NB4 (cell line): Measurements from ENCODE around the gene MEG3.
"Not testable (repeated sequence)": the region's sequence is repeated elsewhere in the genome, so short reads cannot be mapped to it uniquely, and the experiment has no call there.

Experiments
- DNase-seq: peaks from one replicate; pipeline ENCODE4 v3.0.0; 2010; ENCODE audit warnings: low read depth
- H3K4me3 ChIP-seq: one replicate; pipeline ENCODE4 v1.5.1; 2011; ENCODE audit warnings: mild to moderate bottlenecking, low read depth, low read length, moderate library complexity
- MAX ChIP-seq: IDR thresholded peaks from 2 replicates; pipeline ENCODE4 v1.6.1; 2011; ENCODE audit warnings: low read depth, low read length
- MYC ChIP-seq: IDR thresholded peaks from 2 replicates; pipeline ENCODE4 v1.6.1; 2011; ENCODE audit warnings: low read depth, low read length
- POLR2A ChIP-seq: IDR thresholded peaks from 2 replicates; pipeline ENCODE4 v1.6.1; 2011; ENCODE audit warnings: mild to moderate bottlenecking; ENCODE audit not compliant: insufficient read length; ENCODE audit errors: extremely low read depth
- TF ChIP-seq, protein P1 (sequence below): IDR thresholded peaks from one replicate; pipeline ENCODE4 v1.5.1; 2012; ENCODE audit warnings: low read depth, low read length

MEG3 gene

GRCh38 chr14:100815478-100816285 is 10.2 kb upstream of the MEG3 start:
- no peak overlapping the region for H3K4me3 ChIP-seq
- no peak for DNase-seq
- TF ChIP-seq POLR2A: no peak
- TF ChIP-seq MAX: 0 out of 2 replicates have a peak, but pooled peaks have one; percentile 17

DNA sequence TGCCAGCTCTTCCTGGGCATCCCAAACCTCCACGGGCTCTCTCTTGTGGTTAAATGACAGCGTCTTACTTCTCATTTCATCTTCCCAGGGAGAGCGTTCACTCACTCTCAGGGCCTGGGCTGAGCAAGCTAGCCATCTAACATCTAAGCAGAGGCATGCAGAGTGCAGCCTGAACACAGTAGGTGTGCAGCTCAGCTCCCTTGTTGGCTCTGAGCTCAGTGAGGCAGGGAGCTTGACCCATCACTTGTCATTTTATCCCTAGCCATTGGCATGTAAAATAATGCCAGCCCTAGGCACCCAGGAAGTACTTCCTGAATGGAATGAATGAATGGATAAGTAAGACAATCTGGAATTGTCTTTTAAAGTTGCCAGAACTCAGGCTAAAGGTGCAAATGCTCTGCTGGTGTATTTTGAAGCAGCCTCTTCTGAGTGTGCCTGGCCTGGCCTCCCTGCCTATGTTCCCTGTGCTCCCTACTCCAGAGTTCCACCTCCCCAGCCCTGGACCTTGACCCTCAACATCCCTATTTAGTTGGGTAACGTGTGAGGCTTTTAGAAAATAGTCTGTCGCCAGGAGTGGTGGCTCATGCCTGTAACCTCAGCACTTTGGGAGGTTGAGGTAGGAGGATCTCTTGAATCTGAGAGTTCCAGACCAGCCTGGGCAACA is 9.5 kb upstream of the MEG3 start:
- TF ChIP-seq MYC: no peak
- no peak for TF ChIP-seq MAX
- no peak for TF ChIP-seq POLR2A
- TF ChIP-seq, protein P1, sequence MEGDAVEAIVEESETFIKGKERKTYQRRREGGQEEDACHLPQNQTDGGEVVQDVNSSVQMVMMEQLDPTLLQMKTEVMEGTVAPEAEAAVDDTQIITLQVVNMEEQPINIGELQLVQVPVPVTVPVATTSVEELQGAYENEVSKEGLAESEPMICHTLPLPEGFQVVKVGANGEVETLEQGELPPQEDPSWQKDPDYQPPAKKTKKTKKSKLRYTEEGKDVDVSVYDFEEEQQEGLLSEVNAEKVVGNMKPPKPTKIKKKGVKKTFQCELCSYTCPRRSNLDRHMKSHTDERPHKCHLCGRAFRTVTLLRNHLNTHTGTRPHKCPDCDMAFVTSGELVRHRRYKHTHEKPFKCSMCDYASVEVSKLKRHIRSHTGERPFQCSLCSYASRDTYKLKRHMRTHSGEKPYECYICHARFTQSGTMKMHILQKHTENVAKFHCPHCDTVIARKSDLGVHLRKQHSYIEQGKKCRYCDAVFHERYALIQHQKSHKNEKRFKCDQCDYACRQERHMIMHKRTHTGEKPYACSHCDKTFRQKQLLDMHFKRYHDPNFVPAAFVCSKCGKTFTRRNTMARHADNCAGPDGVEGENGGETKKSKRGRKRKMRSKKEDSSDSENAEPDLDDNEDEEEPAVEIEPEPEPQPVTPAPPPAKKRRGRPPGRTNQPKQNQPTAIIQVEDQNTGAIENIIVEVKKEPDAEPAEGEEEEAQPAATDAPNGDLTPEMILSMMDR: no peak
- no peak overlapping the region for H3K4me3 ChIP-seq
- no peak for DNase-seq

GRCh38 chr14:100816950-100817901 is 8.7 kb upstream of the MEG3 start:
- H3K4me3 ChIP-seq: no peak overlapping the region
- DNase-seq: no peak
- TF ChIP-seq POLR2A: no peak

DNA sequence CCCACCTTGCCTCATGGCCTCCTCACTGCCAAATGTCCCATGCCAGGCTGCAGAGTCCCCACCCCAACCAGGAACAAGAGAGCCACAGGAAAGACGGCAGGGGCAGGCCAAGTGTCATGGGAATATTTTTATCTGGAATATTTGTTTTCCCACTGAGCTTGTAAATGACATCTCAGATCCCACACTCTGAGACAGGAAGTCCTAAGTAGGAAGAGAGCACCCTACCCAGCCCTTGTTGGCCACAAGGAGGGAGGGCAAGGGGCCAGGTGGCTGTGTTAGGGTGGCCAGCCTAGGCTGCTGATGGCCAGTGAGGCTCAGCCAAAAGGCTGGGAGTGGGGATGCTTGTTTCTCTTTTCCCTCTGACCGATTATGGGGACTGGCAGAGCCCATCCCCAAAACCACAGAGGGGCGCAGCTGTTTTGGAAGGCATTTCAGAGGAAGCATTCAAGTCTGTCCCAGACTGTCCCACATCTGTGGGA is 7.7 kb upstream of the MEG3 start:
- TF ChIP-seq, protein P1: no peak
- TF ChIP-seq MAX (no peak), POLR2A (no peak), MYC (no peak)
- DNase-seq: no peak
- no peak overlapping the region for H3K4me3 ChIP-seq

DNA sequence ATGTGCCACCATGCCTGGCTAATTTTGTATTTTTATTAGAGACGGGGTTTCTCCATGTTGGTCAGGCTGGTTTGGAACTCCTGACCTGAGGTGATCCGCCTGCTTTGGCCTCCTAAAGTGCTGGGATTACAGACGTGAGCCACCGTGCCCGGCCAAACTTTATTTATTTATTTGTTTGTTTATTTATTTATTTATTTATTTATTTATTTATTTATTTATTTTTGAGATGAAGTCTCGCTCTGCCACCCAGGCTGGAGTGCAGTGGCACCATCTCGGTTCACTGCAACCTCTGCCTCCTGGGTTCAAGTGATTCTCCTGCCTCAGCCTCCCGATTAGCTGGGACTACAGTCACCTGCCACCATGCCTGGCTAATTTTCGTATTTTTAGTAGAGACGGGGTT is 7.0 kb upstream of the MEG3 start:
- not testable (repeated sequence) for DNase-seq

DNA sequence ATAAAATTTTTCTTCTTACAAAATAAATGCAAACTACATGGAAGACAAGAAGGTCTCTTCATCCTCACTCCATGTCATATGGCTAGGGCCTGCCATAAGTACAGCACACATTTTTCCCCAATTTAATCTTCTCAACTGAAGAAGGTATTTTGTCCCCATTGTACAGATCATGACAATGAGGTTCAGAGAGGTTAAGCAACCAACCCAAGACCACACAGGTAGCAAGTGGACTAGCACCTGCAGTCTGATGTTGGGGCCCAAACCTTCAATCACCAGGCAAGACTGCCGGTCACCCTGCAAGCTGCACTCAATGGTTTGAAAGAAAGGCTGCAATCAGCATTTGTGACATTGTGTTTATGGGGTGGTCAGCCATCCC is 6.5 kb upstream of the MEG3 start:
- H3K4me3 ChIP-seq: no peak overlapping the region
- no peak for DNase-seq
- no peak for TF ChIP-seq MYC
- TF ChIP-seq MAX: no peak
- TF ChIP-seq, protein P1: no peak
- no peak for TF ChIP-seq POLR2A

More for the DNA sequence above, 7.0 kb upstream of the MEG3 start:
- H3K4me3 ChIP-seq: not testable (repeated sequence)

DNA sequence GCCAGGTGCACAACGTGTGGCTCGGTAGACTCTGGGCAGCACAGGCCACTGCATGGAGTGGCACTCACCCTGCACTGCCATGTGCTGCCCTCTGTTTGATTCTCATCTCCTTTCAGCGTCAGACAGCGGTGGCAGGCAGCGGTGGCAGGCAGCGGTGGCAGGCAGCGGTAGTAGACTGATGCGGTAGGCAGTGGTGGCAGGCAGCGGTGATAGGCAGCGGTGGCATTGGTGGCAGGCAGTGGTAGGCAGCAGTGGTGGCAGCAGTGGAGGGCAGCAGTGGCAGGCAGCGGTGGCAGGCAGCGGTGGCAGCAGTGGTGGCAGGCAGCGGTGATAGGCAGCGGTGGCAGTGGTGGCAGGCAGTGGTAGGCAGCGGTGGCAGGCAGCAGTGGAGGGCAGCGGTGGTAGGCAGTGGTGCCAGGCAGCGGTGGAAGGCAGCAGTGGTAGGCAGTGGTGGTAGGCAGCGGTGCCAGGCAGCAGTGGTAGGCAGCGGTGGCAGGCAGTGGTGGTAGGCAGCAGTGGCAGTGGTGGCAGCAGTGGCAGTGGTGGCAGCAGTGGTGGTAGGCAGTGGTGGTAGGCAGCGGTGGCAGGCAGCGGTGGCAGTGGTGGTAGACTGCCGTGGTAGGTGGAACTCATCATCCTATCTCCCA is 6.0 kb upstream of the MEG3 start:
- no peak for DNase-seq
- TF ChIP-seq MYC: no peak
- TF ChIP-seq POLR2A: no peak
- TF ChIP-seq MAX: no peak
- TF ChIP-seq, protein P1: no peak
- no peak overlapping the region for H3K4me3 ChIP-seq
